ENCODE measurements around the gene FIZ1.

Gene FIZ1

GRCh38 chr19:55597501-55597921 lies 1.8 kb downstream of the FIZ1 start:
- H3K4me3 ChIP-seq (ENCODE audit: low read length) = no peak overlapping the region

GRCh38 chr19:55596304-55596703 lies 3.0 kb downstream of the FIZ1 start:
- DNase-seq = no peak
- Histone ChIP-seq H3K79me2 (ENCODE audit: low read length) (0 out of 2 replicates have a peak, but pooled peaks cover 7% of the 10 kb centered on the region), H2AFZ (ENCODE audit: low read length) (no peak overlapping the region), H3K27ac (ENCODE audit: low read length) (no peak overlapping the region), H3K4me2 (ENCODE audit: low read depth, low read length) (no peak overlapping the region), H3K9ac (ENCODE audit: low read length) (no peak overlapping the region), H3K36me3 (replicated peaks; ENCODE audit: insufficient read depth, low read length) (no peaks in the 10 kb centered on the region), H4K20me1 (ENCODE audit: insufficient read depth, low read length) (no peaks in the 10 kb centered on the region), H3F3A (ENCODE audit: insufficient read depth, low read length) (peaks cover 17% of the 10 kb centered on the region), H3K9me2 (replicated peaks; ENCODE audit: insufficient read depth, low read length) (no peaks in the 10 kb centered on the region), H3K9me3 (replicated peaks; ENCODE audit: insufficient read depth, low read length) (no peaks in the 10 kb centered on the region), H3K4me3 (ENCODE audit: low read length) (no peak overlapping the region), H3K27me3 (replicated peaks; ENCODE audit: insufficient read depth, low read length) (no peaks in the 10 kb centered on the region), H3K4me1 (ENCODE audit: low read length) (peaks cover 7% of the 10 kb centered on the region; the same call in 1 of the 2 replicates)
- TF ChIP-seq EZH2 (optimal IDR thresholded peaks at IDR 0.05; ENCODE audit: low read depth, low read length) = no peak
- TF ChIP-seq EZH2phosphoT487 (IDR thresholded peaks at IDR 0.05; ENCODE audit: low read length) = no peak

More at GRCh38 chr19:55597501-55597921, 1.8 kb downstream of the FIZ1 start:
- Histone ChIP-seq H3K4me1 (ENCODE audit: low read length) (peaks cover 7% of the 10 kb centered on the region; the same call in 1 of the 2 replicates), H3K36me3 (replicated peaks; ENCODE audit: insufficient read depth, low read length) (no peaks in the 10 kb centered on the region), H3K9ac (ENCODE audit: low read length) (no peak overlapping the region), H3K27ac (ENCODE audit: low read length) (no peak overlapping the region), H4K20me1 (ENCODE audit: insufficient read depth, low read length) (no peaks in the 10 kb centered on the region), H3K9me3 (replicated peaks; ENCODE audit: insufficient read depth, low read length) (no peaks in the 10 kb centered on the region), H3K27me3 (replicated peaks; ENCODE audit: insufficient read depth, low read length) (no peaks in the 10 kb centered on the region), H3K9me2 (replicated peaks; ENCODE audit: insufficient read depth, low read length) (no peaks in the 10 kb centered on the region), H2AFZ (ENCODE audit: low read length) (no peak overlapping the region), H3F3A (ENCODE audit: insufficient read depth, low read length) (peaks cover 21% of the 10 kb centered on the region), H3K79me2 (ENCODE audit: low read length) (0 out of 2 replicates have a peak, but pooled peaks cover 7% of the 10 kb centered on the region), H3K4me2 (ENCODE audit: low read depth, low read length) (no peak overlapping the region)
- TF ChIP-seq EZH2 (optimal IDR thresholded peaks at IDR 0.05; ENCODE audit: low read depth, low read length) (no peak), EZH2phosphoT487 (IDR thresholded peaks at IDR 0.05; ENCODE audit: low read length) (no peak), CTCF (IDR thresholded peaks at IDR 0.05; ENCODE audit: low read length) (no peak)
- no peak for DNase-seq

GRCh38 chr19:55594996-55595545 lies 4.2 kb downstream of the FIZ1 start:
- H3K27me3 ChIP-seq (replicated peaks; ENCODE audit: insufficient read depth, low read length) = peaks cover 6% of the 10 kb centered on the region; the same call in 1 of the 2 replicates
- H4K20me1 ChIP-seq (ENCODE audit: insufficient read depth, low read length) = no peaks in the 10 kb centered on the region
- no peak for TF ChIP-seq EZH2phosphoT487 (IDR thresholded peaks at IDR 0.05; ENCODE audit: low read length)
- TF ChIP-seq CTCF (IDR thresholded peaks at IDR 0.05; ENCODE audit: low read length) = no peak
- no peak for TF ChIP-seq EZH2 (optimal IDR thresholded peaks at IDR 0.05; ENCODE audit: low read depth, low read length)
- H3F3A ChIP-seq (ENCODE audit: insufficient read depth, low read length) = peaks cover 8% of the 10 kb centered on the region; the same call in 1 of the 2 replicates
- no peaks in the 10 kb centered on the region for H3K4me1 ChIP-seq (ENCODE audit: low read length)
- H3K79me2 ChIP-seq (ENCODE audit: low read length) = no peaks in the 10 kb centered on the region
- H3K4me3 ChIP-seq (ENCODE audit: low read length) = no peak overlapping the region
- no peaks in the 10 kb centered on the region for H3K36me3 ChIP-seq (replicated peaks; ENCODE audit: insufficient read depth, low read length)
- H2AFZ ChIP-seq (ENCODE audit: low read length) = no peak overlapping the region
- no peak for DNase-seq
- no peak overlapping the region for H3K4me2 ChIP-seq (ENCODE audit: low read depth, low read length)
- no peak overlapping the region for H3K27ac ChIP-seq (ENCODE audit: low read length)
- no peaks in the 10 kb centered on the region for H3K9me2 ChIP-seq (replicated peaks; ENCODE audit: insufficient read depth, low read length)
- no peaks in the 10 kb centered on the region for H3K9me3 ChIP-seq (replicated peaks; ENCODE audit: insufficient read depth, low read length)
- H3K9ac ChIP-seq (ENCODE audit: low read length) = no peak overlapping the region
